GM15510 (cell line): ENCODE measurements around the gene AK5.

Experiments used
- POLR2A ChIP-seq: IDR thresholded peaks from 3 replicates; pipeline ENCODE4 v1.6.1; 2011; ENCODE audit warnings: borderline replicate concordance; ENCODE audit not compliant: insufficient read length; ENCODE audit errors: extremely low read depth

The AK5 gene

GRCh38 chr1:77465922-77466321, 184.1 kb downstream of the AK5 start:
- TF ChIP-seq POLR2A = no peak

- no peak for TF ChIP-seq POLR2A
Measured at GRCh38 chr1:77467021-77467595, 185.3 kb downstream of the AK5 start.

DNA sequence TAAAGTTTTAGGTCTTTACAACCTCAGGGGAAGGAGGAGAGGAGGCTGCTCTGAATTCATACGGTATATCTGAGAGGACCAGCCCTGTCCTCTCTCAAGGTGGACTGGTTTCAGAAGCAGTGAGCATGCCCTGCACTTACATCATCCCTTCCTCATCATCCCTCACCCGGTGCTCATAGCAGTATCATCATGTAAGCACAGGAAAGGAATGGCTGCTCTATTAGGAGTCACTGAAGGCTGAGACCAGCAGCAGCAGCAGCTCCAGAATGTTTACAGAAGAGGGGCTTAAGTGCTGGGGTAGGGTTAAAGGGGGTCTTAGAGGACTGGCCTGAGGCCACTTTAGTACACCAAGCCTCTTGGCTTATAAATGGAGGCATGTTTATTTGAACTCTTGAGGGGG, 185.9 kb downstream of the AK5 start:
- no peak for TF ChIP-seq POLR2A

DNA sequence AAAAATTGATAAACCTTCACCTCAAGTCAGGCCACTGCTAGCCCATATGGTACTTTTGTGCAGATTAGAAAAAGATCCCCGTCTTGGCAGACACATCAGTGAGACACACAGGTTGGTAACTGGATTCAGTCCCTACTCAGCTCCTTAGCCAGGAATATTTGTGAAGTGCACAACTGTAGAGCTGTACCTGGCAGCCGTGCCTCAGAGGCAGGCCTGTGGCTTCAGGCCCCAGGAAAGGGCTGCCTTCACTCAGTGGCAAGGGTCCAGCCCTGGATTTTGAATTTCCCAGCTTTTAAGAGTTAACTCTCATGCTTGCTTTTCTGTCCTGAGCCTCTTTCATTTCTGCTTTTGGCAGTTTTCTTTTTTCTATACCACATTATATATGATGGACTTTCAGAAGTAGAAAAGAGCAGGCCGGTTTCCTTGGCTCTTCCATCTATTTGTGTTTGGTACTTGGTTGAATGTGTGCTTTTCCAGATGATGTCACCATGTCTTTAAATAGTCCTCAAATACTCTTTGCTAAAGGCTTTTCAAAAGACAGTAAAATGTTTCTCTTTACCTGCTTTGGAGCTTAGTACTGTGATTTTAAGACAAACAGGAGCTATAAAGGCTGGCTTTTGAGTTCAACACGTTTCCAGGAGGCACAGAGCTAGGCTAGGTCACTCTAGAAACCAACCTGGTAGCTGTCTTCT, 186.6 kb downstream of the AK5 start:
- no peak for TF ChIP-seq POLR2A

- no peak for TF ChIP-seq POLR2A
Measured at GRCh38 chr1:77468949-77469710, 187.3 kb downstream of the AK5 start.

DNA sequence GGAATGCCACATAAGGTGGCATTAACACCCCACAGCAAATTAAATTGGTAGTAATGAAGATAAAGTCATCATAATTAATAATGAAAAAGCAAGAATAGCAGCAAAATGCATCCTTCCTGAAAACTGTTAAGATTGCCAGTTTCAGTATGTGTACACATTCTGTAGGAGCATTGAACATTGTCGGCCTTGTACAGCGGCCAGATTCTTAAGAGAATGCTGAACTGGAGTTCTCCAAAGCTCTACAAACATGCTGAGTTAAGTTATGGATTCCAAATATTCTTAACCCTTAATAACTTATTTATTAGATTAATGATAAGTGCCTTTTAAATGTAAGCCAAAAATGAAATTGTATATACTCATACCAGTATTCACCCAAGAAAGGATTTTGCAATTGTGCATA, 189.9 kb downstream of the AK5 start:
- no peak for TF ChIP-seq POLR2A

GRCh38 chr1:77473690-77474089, 191.9 kb downstream of the AK5 start:
- no peak for TF ChIP-seq POLR2A

- TF ChIP-seq POLR2A = no peak
Measured at GRCh38 chr1:77475641-77476040, 193.8 kb downstream of the AK5 start.

DNA sequence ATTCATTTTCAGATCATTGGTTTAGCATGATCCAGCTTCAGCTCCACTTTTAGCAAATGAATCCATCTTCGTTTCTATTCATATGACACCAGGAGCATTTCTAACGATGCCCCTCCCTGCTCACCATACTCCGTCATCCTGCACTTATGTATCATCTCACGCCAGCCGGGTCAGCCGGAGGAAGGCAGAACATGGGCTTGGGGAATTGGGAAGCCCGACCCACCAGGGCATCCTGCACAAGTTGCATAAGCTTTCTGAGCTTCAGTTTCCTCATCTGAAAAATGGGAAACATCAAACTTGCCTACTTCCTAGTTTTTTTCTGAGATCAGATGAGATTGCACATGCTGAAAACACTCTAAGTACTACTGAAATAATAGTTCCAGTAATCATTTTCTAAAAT, 194.7 kb downstream of the AK5 start:
- no peak for TF ChIP-seq POLR2A

GRCh38 chr1:77484334-77484733, 202.5 kb downstream of the AK5 start:
- no peak for TF ChIP-seq POLR2A

- TF ChIP-seq POLR2A = no peak
Measured at GRCh38 chr1:77484926-77485325, 203.1 kb downstream of the AK5 start.

DNA sequence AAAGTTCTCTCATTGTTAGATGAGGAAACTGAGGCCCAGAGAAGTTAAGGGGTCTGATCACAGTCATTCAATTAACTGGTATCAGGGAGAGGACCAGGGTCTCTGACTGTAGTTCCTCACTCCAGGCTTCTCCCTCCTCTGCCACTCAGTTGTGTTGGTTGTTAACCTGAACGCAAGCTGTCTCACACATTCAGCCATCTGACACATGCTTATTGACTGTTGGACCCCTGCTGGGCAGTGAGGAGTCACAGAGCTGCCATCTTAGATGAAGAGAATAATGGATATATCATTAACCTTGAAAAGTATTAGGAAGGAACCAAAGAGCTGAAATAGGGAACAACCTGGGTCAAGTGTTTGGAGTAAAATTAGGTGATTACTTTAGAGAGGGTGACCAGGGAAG, 205.8 kb downstream of the AK5 start:
- no peak for TF ChIP-seq POLR2A

GRCh38 chr1:77489910-77490309, 208.1 kb downstream of the AK5 start:
- TF ChIP-seq POLR2A = no peak

DNA sequence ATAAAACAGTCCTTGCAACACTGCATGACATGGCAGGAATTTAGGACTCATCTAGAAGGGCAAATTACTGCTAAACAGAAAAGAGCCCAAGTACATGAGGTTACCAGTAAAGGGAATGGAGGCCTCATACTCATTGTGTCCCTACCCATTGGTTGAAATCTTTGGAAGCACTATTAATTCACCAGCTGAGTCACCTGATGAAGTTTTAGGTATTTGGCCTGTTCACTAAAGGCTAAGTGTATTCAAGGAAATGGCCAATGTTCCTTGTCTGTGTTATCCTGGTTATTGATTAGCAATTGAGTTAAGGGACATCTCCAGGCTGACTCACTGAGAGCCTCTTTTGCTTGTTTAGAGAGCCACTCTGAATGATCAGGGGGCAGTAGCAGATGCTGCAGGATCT, 212.2 kb downstream of the AK5 start:
- no peak for TF ChIP-seq POLR2A

DNA sequence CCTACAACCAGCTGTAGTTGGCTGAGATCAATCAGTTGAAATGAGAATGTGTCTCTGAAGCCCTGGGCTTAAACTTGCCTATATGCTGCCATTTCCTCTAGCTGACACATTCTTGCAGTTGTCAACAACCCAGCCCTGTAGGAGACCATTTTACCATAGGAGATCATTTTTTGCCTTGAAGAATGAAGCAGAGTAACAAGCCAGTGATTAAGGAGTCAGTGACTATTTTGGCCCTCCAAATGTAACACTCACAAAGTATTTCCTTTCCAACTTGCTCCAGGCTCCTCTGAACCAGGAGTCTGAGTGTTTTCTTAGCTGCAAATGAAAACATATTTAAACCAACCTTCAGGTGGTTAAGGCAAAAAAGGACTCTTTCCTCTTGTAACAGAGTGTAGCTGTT, 217.1 kb downstream of the AK5 start:
- TF ChIP-seq POLR2A = no peak

- TF ChIP-seq POLR2A = no peak
Measured at GRCh38 chr1:77499466-77499865, 217.6 kb downstream of the AK5 start.
